PFSK-1 (cell line): Measurements from ENCODE around the gene DLGAP4.

Experiments
- FOXP2 ChIP-seq: optimal IDR thresholded peaks from 2 replicates; pipeline ENCODE3; 2011; ENCODE audit warnings: borderline replicate concordance, control low read depth, inconsistent platforms; ENCODE audit not compliant: insufficient read depth; ENCODE audit errors: extremely low read length, extremely low read depth
- POLR2AphosphoS5 ChIP-seq: IDR thresholded peaks from 2 replicates; pipeline ENCODE4 v1.6.1; 2012; ENCODE audit warnings: low read depth, mild to moderate bottlenecking, control low read depth, low read length, moderate library complexity
- REST ChIP-seq, 2 experiments: IDR thresholded peaks; 2 replicates each; pipeline versions ENCODE4 v1.6.1 to v1.8.0; 2011 to 2012; ENCODE audit warnings: low read depth in 2 of 2, low read length in 2 of 2, control low read depth in 1 of 2, inconsistent platforms in 1 of 2, mild to moderate bottlenecking in 1 of 2, moderate library complexity in 1 of 2; ENCODE audit not compliant: insufficient read depth in 1 of 2
- SIN3A ChIP-seq: IDR thresholded peaks from 2 replicates; pipeline ENCODE4 v1.6.1; 2012; ENCODE audit warnings: mild to moderate bottlenecking, low read length, moderate library complexity, borderline replicate concordance; ENCODE audit not compliant: insufficient read depth
- TAF1 ChIP-seq: IDR thresholded peaks from 2 replicates; pipeline ENCODE4 v1.6.1; 2012; ENCODE audit warnings: low read length, control low read depth, borderline replicate concordance; ENCODE audit not compliant: insufficient read depth

DLGAP4 gene

GRCh38 chr20:36431604-36432003 lies 125.5 kb downstream of the DLGAP4 start:
- TF ChIP-seq SIN3A (no peak), TAF1 (no peak), REST (IDR thresholded peaks at IDR 0.05; ENCODE audit: insufficient read depth in 1 of 2, low read depth in 2 of 2, low read length in 2 of 2) (no peak), FOXP2 (no peak), POLR2AphosphoS5 (no peak)

- TF ChIP-seq TAF1 (no peak), SIN3A (no peak), POLR2AphosphoS5 (no peak), REST (IDR thresholded peaks at IDR 0.05; ENCODE audit: insufficient read depth in 1 of 2, low read depth in 2 of 2, low read length in 2 of 2) (no peak), FOXP2 (no peak)
Observed at GRCh38 chr20:36432096-36432495, 126.0 kb downstream of the DLGAP4 start.

- TF ChIP-seq POLR2AphosphoS5 = no peak
Observed at GRCh38 chr20:36434383-36434782, 128.2 kb downstream of the DLGAP4 start.

- TF ChIP-seq REST (IDR thresholded peaks at IDR 0.05; ENCODE audit: insufficient read depth in 1 of 2, low read depth in 2 of 2, low read length in 2 of 2) (no peak), POLR2AphosphoS5 (no peak), SIN3A (no peak), TAF1 (no peak), FOXP2 (no peak)
Observed at GRCh38 chr20:36435124-36435523, 129.0 kb downstream of the DLGAP4 start.

- no peak for TF ChIP-seq SIN3A
- TF ChIP-seq REST (IDR thresholded peaks at IDR 0.05; ENCODE audit: insufficient read depth in 1 of 2, low read depth in 2 of 2, low read length in 2 of 2) = no peak
Observed at GRCh38 chr20:36435592-36436541, 129.7 kb downstream of the DLGAP4 start.
